Stomach (tissue), 4 donors: ENCODE results near the gene DIS3L2.

Source experiments
- CTCF ChIP-seq, 7 experiments: fragments of 450-650 bp in 4 of 7; fragments of 200-600 bp in 3 of 7; sonication (generic) in 3 of 7; IDR thresholded peaks; one replicate each; pipeline ENCODE4 v1.5.1; 2016 to 2019; ENCODE audit warnings: antibody characterized with exemption in 7 of 7, control low read depth in 2 of 7, mild to moderate bottlenecking in 1 of 7
- EP300 ChIP-seq: sonication (generic); formaldehyde crosslinking; IDR thresholded peaks from one replicate; pipeline ENCODE4 v1.6.1; 2017; ENCODE audit warnings: antibody characterized with exemption
- POLR2A ChIP-seq, 4 donors: fragments of 450-650 bp; IDR thresholded peaks; one replicate each; pipeline ENCODE4 v1.6.1; 2016; ENCODE audit warnings: antibody characterized with exemption in 4 of 4, control low read depth in 2 of 4, mild to moderate bottlenecking in 1 of 4, moderate library complexity in 1 of 4
- POLR2AphosphoS5 ChIP-seq, 3 donors: sonication (generic); formaldehyde crosslinking; IDR thresholded peaks; one replicate each; pipeline ENCODE4 v1.6.1; 2016; ENCODE audit warnings: antibody characterized with exemption in 3 of 3

- no peak for TF ChIP-seq CTCF (IDR thresholded peaks at IDR 0.05)
- no peak for TF ChIP-seq POLR2AphosphoS5 (IDR thresholded peaks at IDR 0.05)
- TF ChIP-seq EP300: no peak
- no peak for TF ChIP-seq POLR2A (IDR thresholded peaks at IDR 0.05)
These were observed 22.5 kb upstream of the DIS3L2 start for GRCh38 chr2:231939022-231939421.
